Keratinocyte (primary cell): Measurements from ENCODE around the gene ACSF3. TPM values are rescaled to one million over a fixed set of nuclear protein-coding genes. Genes with fewer than 3 reads are reported as not detected.
A peak's percentile ranks its signal among the peaks of the same experiment; 100 is the strongest.

Experiments used
- DNase-seq: peaks from one replicate; pipeline ENCODE4 v3.0.0-alpha.2; 2011; ENCODE audit warnings: low read depth, missing footprints, low spot score
- FAIRE-seq: peaks from 2 replicates; lab custom pipeline; 2011; peaks lifted over from hg19 to GRCh38; lab: Jason Lieb, UNC
- H2AFZ ChIP-seq: 2 replicates; pipeline ENCODE4 v1.6.0; 2012; ENCODE audit warnings: low read length, control low read depth, inconsistent platforms; ENCODE audit not compliant: control insufficient read depth
- H3K27ac ChIP-seq: 2 replicates; pipeline ENCODE4 v1.5.1; 2011; ENCODE audit warnings: low read length; ENCODE audit not compliant: control insufficient read depth, insufficient read depth
- H3K27me3 ChIP-seq: 3 replicates; pipeline ENCODE4 v1.6.0; 2011; ENCODE audit warnings: low read length; ENCODE audit not compliant: control insufficient read depth, insufficient read depth; ENCODE audit errors: extremely low read depth
- H3K36me3 ChIP-seq, 2 experiments: 2 replicates in 1 of 2; 3 replicates in 1 of 2; pipeline ENCODE4 v1.5.1; 2011; ENCODE audit warnings: low read length in 2 of 2, mild to moderate bottlenecking in 1 of 2; ENCODE audit not compliant: control insufficient read depth in 2 of 2, insufficient read depth in 2 of 2; ENCODE audit errors: extremely low read depth in 1 of 2
- H3K4me1 ChIP-seq: 3 replicates; pipeline ENCODE4 v1.5.1; 2011; ENCODE audit warnings: low read length; ENCODE audit not compliant: control insufficient read depth, insufficient read depth; ENCODE audit errors: extremely low read depth
- H3K4me2 ChIP-seq: 3 replicates; pipeline ENCODE4 v1.6.0; 2011; ENCODE audit warnings: low read depth, low read length; ENCODE audit not compliant: control insufficient read depth, insufficient read depth; ENCODE audit errors: extremely low read depth
- H3K4me3 ChIP-seq, 3 experiments: fragments of 200-600 bp in 1 of 3; sonication (generic) in 1 of 3; 2 replicates in 2 of 3; 3 replicates in 1 of 3; pipeline ENCODE4 v1.5.1; 2011 to 2016; ENCODE audit warnings: low read length in 3 of 3, mild to moderate bottlenecking in 3 of 3, control low read depth in 2 of 3, inconsistent platforms in 1 of 3, low read depth in 1 of 3, mixed read lengths in 1 of 3, mixed run types in 1 of 3, moderate library complexity in 1 of 3; ENCODE audit not compliant: control insufficient read depth in 2 of 3, insufficient read depth in 2 of 3; ENCODE audit errors: extremely low read depth in 1 of 3
- H3K79me2 ChIP-seq: 2 replicates; pipeline ENCODE4 v1.6.0; 2012; ENCODE audit warnings: low read length; ENCODE audit not compliant: control insufficient read depth, insufficient read depth
- H3K9ac ChIP-seq: 3 replicates; pipeline ENCODE4 v1.6.0; 2011; ENCODE audit warnings: low read length; ENCODE audit not compliant: control insufficient read depth, insufficient read depth; ENCODE audit errors: extremely low read depth
- H3K9me1 ChIP-seq: 3 replicates; pipeline ENCODE4 v1.6.0; 2011; ENCODE audit warnings: low read length; ENCODE audit not compliant: control insufficient read depth, insufficient read depth; ENCODE audit errors: extremely low read depth
- H3K9me3 ChIP-seq: 2 replicates; pipeline ENCODE4 v1.5.1; 2012; ENCODE audit warnings: low read depth, low read length; ENCODE audit not compliant: control insufficient read depth
- H4K20me1 ChIP-seq: 3 replicates; pipeline ENCODE4 v1.6.0; 2011; ENCODE audit warnings: low read length; ENCODE audit not compliant: control insufficient read depth, insufficient read depth; ENCODE audit errors: extremely low read depth
- EZH2 ChIP-seq: IDR thresholded peaks from one replicate; pipeline ENCODE4 v1.6.1; 2012; ENCODE audit warnings: inconsistent platforms, mild to moderate bottlenecking, low read length, moderate library complexity
- dilution Hi-C: fragments of 300-500 bp; cut with MboI; formaldehyde crosslinking; loops from one replicate; pipeline ENCODE4 v1.7.0; 2020; ENCODE audit warnings: low sequenced_read_pairs; ENCODE audit not compliant: extremely low pct_ligation_motif_present
- polyA plus RNA-seq, 5 experiments: library from polyadenylated mRNA; depleted of rRNA in 3 of 5; stranded (reverse) in 3 of 5; stranded (forward) in 1 of 5; unstranded in 1 of 5; fragments of >200 nt; gene quantifications; 1 replicate in 1 of 5; 2 replicates in 3 of 5; 3 replicates in 1 of 5; pipeline versions ENCODE4 v1.2.1 to v1.2.3, GENCODE V29; 2011 to 2012; ENCODE audit warnings: missing spikeins in 2 of 5, low read depth in 1 of 5, low replicate concordance in 1 of 5
- TF ChIP-seq, protein P1 (sequence below), 3 experiments: IDR thresholded peaks in 1 of 3; conservative IDR thresholded peaks in 1 of 3; optimal IDR thresholded peaks in 1 of 3; 2 replicates in 2 of 3; 3 replicates in 1 of 3; pipeline versions ENCODE3 to v1.5.1; 2011; ENCODE audit warnings: low read length in 3 of 3, mild to moderate bottlenecking in 3 of 3, moderate library complexity in 2 of 3, control low read depth in 1 of 3, inconsistent platforms in 1 of 3; ENCODE audit not compliant: insufficient read depth in 2 of 3; ENCODE audit errors: extremely low read depth in 1 of 3

ACSF3 gene
- polyA plus RNA-seq, 1 donor (not counting 4 experiments of a cell fraction or from before 2014, with no cell fraction given) = 13.4 TPM

DNA sequence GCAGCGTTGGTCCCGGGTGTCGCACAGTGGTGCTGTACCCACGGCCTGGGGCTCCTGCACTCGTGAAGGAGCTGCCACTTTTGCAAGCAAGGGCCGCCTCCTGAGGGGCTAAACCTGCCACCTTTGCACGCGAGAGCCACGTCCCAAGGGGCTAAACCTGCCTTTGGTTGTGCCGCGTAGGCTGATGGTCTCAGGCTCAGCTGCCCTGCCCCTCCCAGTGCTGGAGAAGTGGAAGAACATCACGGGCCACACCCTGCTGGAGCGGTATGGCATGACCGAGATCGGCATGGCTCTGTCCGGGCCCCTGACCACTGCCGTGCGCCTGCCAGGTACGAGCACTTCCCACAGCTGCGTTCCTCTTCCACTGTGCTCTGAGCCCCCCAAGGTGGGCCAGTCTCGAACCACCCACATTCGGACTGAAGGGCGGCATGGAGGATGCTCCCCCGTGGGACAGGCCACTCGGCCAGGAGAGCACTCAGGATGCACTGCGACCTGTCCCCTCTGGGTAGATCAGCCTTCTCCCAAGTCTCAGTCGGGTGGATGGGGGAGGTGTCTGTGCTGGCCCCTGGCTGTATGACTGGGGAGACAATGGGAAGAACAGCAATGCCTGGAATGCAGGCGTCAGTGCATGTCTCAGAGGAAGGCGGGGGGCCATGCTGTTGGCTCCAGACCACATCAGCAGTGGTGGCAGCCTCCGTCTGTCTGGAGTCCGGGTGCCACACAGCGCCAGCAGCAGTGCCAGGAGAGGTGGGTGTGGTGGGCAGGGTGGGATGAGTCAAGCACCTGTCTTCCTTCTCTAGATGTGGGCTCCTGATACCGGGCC, 20.7 kb downstream of the ACSF3 start:
- Histone ChIP-seq H3K4me1 (peaks cover 15% of the 10 kb centered on the region), H3K4me2 (peak overlapping the region; percentile 6), H2AFZ (no peak overlapping the region), H3K9me3 (no peaks in the 10 kb centered on the region), H3K36me3 (peaks cover 18 to 20% of the 10 kb centered on the region in 2 experiments), H3K4me3 (no peak overlapping the region), H3K27ac (no peak overlapping the region), H3K79me2 (no peaks in the 10 kb centered on the region), H4K20me1 (peaks cover 5% of the 10 kb centered on the region), H3K9ac (no peak overlapping the region), H3K27me3 (no peaks in the 10 kb centered on the region), H3K9me1 (peaks cover 5% of the 10 kb centered on the region)
- DNase-seq (no peak), FAIRE-seq (no peak)
- dilution Hi-C loops = no loop called here
- TF ChIP-seq EZH2 = no peak
- TF ChIP-seq, protein P1, sequence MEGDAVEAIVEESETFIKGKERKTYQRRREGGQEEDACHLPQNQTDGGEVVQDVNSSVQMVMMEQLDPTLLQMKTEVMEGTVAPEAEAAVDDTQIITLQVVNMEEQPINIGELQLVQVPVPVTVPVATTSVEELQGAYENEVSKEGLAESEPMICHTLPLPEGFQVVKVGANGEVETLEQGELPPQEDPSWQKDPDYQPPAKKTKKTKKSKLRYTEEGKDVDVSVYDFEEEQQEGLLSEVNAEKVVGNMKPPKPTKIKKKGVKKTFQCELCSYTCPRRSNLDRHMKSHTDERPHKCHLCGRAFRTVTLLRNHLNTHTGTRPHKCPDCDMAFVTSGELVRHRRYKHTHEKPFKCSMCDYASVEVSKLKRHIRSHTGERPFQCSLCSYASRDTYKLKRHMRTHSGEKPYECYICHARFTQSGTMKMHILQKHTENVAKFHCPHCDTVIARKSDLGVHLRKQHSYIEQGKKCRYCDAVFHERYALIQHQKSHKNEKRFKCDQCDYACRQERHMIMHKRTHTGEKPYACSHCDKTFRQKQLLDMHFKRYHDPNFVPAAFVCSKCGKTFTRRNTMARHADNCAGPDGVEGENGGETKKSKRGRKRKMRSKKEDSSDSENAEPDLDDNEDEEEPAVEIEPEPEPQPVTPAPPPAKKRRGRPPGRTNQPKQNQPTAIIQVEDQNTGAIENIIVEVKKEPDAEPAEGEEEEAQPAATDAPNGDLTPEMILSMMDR (optimal IDR thresholded peaks at IDR 0.05 in 1 of 3, IDR thresholded peaks at IDR 0.05 in 1 of 3, conservative IDR thresholded peaks at IDR 0.05 in 1 of 3; ENCODE audit: extremely low read depth in 1 of 3, insufficient read depth in 2 of 3, low read length in 3 of 3) = no peak

DNA sequence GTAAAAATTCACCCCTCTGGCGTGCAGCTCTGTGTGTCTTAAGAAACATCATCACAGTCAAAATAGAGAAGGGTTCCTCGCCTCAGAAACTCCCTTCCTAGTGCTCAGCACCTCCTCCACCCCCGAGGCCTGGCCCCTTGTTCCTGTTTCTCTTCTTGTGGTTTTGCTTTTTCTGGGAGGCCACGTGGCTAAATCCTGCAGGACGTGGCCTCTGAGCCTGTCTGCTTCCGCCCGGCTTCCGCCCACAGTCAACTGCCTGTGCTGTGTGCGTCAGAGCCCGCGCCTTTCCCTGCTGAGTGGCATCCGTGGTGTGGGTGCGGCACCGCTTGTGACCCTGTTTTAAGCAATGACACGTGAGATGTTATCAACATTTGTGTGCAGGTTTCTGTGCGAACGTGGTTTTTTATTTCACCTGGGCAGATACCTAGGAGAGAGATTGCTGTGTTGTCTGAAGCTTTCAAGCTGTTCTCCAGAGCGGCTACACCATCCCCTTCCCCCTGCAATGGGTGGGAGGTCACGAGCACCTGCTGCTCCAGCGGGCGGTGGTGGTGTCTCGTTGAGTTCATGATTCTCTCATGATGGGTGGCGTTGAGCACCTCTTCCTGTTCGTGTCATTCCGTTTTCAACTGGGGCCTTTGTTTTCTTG, 21.7 kb downstream of the ACSF3 start:
- dilution Hi-C loops = no loop called here
- Histone ChIP-seq H3K4me3 (no peak overlapping the region), H2AFZ (no peak overlapping the region), H4K20me1 (peaks cover 5% of the 10 kb centered on the region), H3K79me2 (no peaks in the 10 kb centered on the region), H3K4me2 (peak overlapping the region; percentile 6), H3K36me3 (peaks cover 18 to 26% of the 10 kb centered on the region in 2 experiments), H3K4me1 (peaks cover 15% of the 10 kb centered on the region), H3K27me3 (no peaks in the 10 kb centered on the region), H3K9me1 (peaks cover 5% of the 10 kb centered on the region), H3K27ac (no peak overlapping the region), H3K9ac (no peak overlapping the region), H3K9me3 (no peaks in the 10 kb centered on the region)
- TF ChIP-seq, protein P1 (optimal IDR thresholded peaks at IDR 0.05 in 1 of 3, IDR thresholded peaks at IDR 0.05 in 1 of 3, conservative IDR thresholded peaks at IDR 0.05 in 1 of 3; ENCODE audit: extremely low read depth in 1 of 3, insufficient read depth in 2 of 3, low read length in 3 of 3) = no peak
- no peak for TF ChIP-seq EZH2
- FAIRE-seq (peak; percentile 56), DNase-seq (peak; percentile 15)
